ENCODE results near the gene KLC1. TPM values are rescaled to one million over a fixed set of nuclear protein-coding genes. Genes with fewer than 3 reads are reported as not detected.
A peak's percentile ranks its signal among the peaks of the same experiment; 100 is the strongest.

Gene KLC1
- total RNA-seq, 2 experiments from 2014 or later = 94.8 to 101 TPM

DNA sequence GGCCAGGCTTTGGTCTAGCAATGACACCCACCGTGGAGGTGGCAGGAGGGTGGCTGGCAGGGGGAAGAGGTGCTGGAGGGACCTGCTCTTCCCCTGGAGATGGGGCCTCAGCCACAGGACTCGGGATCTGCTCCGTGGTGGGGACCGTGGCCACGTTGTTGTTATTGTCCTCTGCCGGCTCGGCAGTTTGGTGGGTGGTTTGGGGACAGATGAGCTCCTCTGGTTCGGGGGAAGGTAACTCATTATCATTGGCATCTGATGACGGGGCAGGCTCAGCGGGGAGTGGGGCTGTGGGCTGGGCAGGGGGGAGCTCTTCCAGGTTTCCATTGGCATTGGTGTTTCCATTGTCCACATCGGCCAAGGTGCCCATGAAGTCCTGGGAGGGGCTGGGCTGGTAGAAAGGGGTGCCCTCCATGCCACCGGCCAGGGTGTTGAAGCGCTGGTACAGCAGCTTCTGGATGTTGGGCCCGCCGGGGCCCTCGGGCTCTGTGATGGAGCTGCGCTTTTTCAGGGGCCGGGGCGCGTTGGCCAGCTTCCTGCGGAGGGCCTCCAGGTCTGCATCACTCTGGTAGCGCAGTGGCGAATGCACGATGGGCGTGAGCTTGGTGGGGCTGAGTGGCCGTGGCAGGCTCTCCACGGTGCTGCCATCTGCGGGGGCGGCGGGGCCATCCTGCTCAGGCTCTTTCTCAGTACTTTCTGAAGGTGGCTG is 110.9 kb downstream of the KLC1 start:
- no peaks in the 10 kb centered on the region for H3K9me3 Mint-ChIP-seq
- CTCF ChIA-PET = interaction anchor here (1.0 kb wide), 1 partner anchor 170 kb away, joined by 3 read pairs; no protein-coding TSS in a partner anchor
- H3K27ac Mint-ChIP-seq = no peak overlapping the region
- intact Hi-C loops (cut with micrococcal nuclease) = no loop called here
- no peaks in the 10 kb centered on the region for H3K27me3 Mint-ChIP-seq (ENCODE audit: low read depth)
- peaks cover 3% of the 10 kb centered on the region for H3K36me3 Mint-ChIP-seq (ENCODE audit: low read depth)
- no peaks in the 10 kb centered on the region for H3K4me1 Mint-ChIP-seq (ENCODE audit: low read depth)
- DNase-seq = no peak
- no peak overlapping the region for H3K4me3 Mint-ChIP-seq

- Mint-ChIP-seq H3K4me1 (ENCODE audit: low read depth) (no peaks in the 10 kb centered on the region), H3K27me3 (ENCODE audit: low read depth) (no peaks in the 10 kb centered on the region), H3K9me3 (no peaks in the 10 kb centered on the region), H3K27ac (no peak overlapping the region), H3K4me3 (no peak overlapping the region), H3K36me3 (ENCODE audit: low read depth) (peaks cover 3% of the 10 kb centered on the region)
- CTCF ChIA-PET = interaction anchor here (0.5 kb wide), 1 partner anchor 79 kb away, joined by 4 read pairs; no protein-coding TSS in a partner anchor
- intact Hi-C loops (cut with micrococcal nuclease) = no loop called here
- DNase-seq = no peak
Observed at GRCh38 chr14:103740991-103741689, 112.1 kb downstream of the KLC1 start.

DNA sequence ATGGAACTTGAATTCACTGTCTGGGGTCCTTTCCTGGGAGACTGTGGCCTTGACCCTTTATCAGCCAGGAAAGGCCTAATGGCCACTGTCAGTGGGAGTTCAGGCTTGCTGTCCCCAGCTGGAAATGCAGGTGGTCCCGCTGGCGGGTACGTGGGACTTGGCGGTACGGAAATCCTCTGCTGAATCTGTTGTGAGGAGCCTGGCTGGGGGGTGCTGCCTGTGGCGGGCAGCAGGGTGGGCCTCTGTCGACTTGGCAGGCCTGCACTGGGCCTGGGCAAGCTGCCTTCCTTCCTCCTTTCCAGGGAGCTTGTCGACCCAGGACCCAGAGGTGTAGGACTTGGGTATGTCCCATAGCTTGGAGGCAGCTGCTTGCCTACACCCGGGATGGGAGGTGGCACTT is 112.9 kb downstream of the KLC1 start:
- H3K36me3 Mint-ChIP-seq (ENCODE audit: low read depth) = peaks cover 3% of the 10 kb centered on the region
- H3K9me3 Mint-ChIP-seq = no peaks in the 10 kb centered on the region
- no peak overlapping the region for H3K4me3 Mint-ChIP-seq
- H3K27ac Mint-ChIP-seq = no peak overlapping the region
- no peaks in the 10 kb centered on the region for H3K4me1 Mint-ChIP-seq (ENCODE audit: low read depth)
- no peaks in the 10 kb centered on the region for H3K27me3 Mint-ChIP-seq (ENCODE audit: low read depth)
- DNase-seq = no peak
- CTCF ChIA-PET = interaction anchor here (0.5 kb wide), 1 partner anchor 78 kb away, joined by 4 read pairs; no protein-coding TSS in a partner anchor
- intact Hi-C loops (cut with micrococcal nuclease) = no loop called here

GRCh38 chr14:103742499-103743255 is 113.7 kb downstream of the KLC1 start:
- H3K4me1 Mint-ChIP-seq (ENCODE audit: low read depth) = no peaks in the 10 kb centered on the region
- H3K36me3 Mint-ChIP-seq (ENCODE audit: low read depth) = peaks cover 3% of the 10 kb centered on the region
- CTCF ChIA-PET = no interaction called here
- H3K27ac Mint-ChIP-seq = no peak overlapping the region
- H3K9me3 Mint-ChIP-seq = no peaks in the 10 kb centered on the region
- H3K27me3 Mint-ChIP-seq (ENCODE audit: low read depth) = no peaks in the 10 kb centered on the region
- DNase-seq = no peak
- H3K4me3 Mint-ChIP-seq = no peak overlapping the region
- intact Hi-C loops (cut with micrococcal nuclease) = no loop called here

DNA sequence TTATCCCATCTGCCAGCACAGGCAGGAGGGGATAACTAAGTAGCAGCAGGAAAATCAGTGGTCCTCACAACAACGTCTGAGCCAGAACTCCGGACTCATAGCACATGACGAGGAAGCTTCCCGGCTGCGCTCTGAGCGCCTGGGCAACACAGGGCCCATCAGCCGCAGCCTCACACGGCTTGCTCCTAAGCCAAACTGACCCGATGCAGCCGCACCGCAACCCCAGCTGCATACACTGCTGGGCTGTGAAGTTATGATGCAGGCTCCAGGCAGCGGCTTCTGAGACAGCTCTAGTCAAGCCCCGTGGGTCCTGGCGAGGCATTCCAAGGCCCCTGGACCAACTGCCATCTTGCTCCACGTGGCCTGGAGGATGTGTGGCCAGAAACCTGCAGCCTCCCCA is 114.7 kb downstream of the KLC1 start:
- Mint-ChIP-seq H3K4me1 (ENCODE audit: low read depth) (peaks cover 9% of the 10 kb centered on the region), H3K36me3 (ENCODE audit: low read depth) (peaks cover 3% of the 10 kb centered on the region), H3K27me3 (ENCODE audit: low read depth) (no peaks in the 10 kb centered on the region), H3K27ac (no peak overlapping the region), H3K4me3 (no peak overlapping the region), H3K9me3 (no peaks in the 10 kb centered on the region)
- CTCF ChIA-PET = interaction anchor here (1.7 kb wide), 1 partner anchor 65 kb away, joined by 5 read pairs; no protein-coding TSS in a partner anchor
- intact Hi-C loops (cut with micrococcal nuclease) = no loop called here
- DNase-seq = no peak

GRCh38 chr14:103744621-103745395 is 115.8 kb downstream of the KLC1 start:
- DNase-seq = no peak
- Mint-ChIP-seq H3K36me3 (ENCODE audit: low read depth) (peaks cover under 1% of the 10 kb centered on the region), H3K9me3 (no peaks in the 10 kb centered on the region), H3K4me3 (no peak overlapping the region), H3K27me3 (ENCODE audit: low read depth) (no peaks in the 10 kb centered on the region), H3K27ac (no peak overlapping the region), H3K4me1 (ENCODE audit: low read depth) (peaks cover 16% of the 10 kb centered on the region)
- intact Hi-C loops (cut with micrococcal nuclease) = no loop called here
- CTCF ChIA-PET = interaction anchor here (0.7 to 1.7 kb wide), 2 partner anchors 64 to 116 kb away, joined by 3 to 5 read pairs; no protein-coding TSS in a partner anchor

- Mint-ChIP-seq H3K9me3 (no peaks in the 10 kb centered on the region), H3K27ac (no peak overlapping the region), H3K27me3 (ENCODE audit: low read depth) (no peaks in the 10 kb centered on the region), H3K4me3 (no peak overlapping the region), H3K4me1 (ENCODE audit: low read depth) (peaks cover 17% of the 10 kb centered on the region), H3K36me3 (ENCODE audit: low read depth) (no peaks in the 10 kb centered on the region)
- intact Hi-C loops (cut with micrococcal nuclease) = no loop called here
- DNase-seq = no peak
- CTCF ChIA-PET = interaction anchor here (1.7 kb wide), 1 partner anchor 63 kb away, joined by 5 read pairs; no protein-coding TSS in a partner anchor
Observed at GRCh38 chr14:103745424-103745823, 116.4 kb downstream of the KLC1 start.

GRCh38 chr14:103746701-103747100 is 117.7 kb downstream of the KLC1 start:
- intact Hi-C loops (cut with micrococcal nuclease) = no loop called here
- no peak for DNase-seq
- no peaks in the 10 kb centered on the region for H3K27me3 Mint-ChIP-seq (ENCODE audit: low read depth)
- H3K36me3 Mint-ChIP-seq (ENCODE audit: low read depth) = no peaks in the 10 kb centered on the region
- H3K9me3 Mint-ChIP-seq = no peaks in the 10 kb centered on the region
- H3K4me1 Mint-ChIP-seq (ENCODE audit: low read depth) = peaks cover 17% of the 10 kb centered on the region
- no peak overlapping the region for H3K4me3 Mint-ChIP-seq
- CTCF ChIA-PET = interaction anchor here (0.7 kb wide), 1 partner anchor 128 kb away, joined by 9 read pairs; no protein-coding TSS in a partner anchor
- H3K27ac Mint-ChIP-seq = no peak overlapping the region

GRCh38 chr14:103748534-103748857 is 119.5 kb downstream of the KLC1 start:
- peak overlapping the region; percentile 53 for H3K27ac Mint-ChIP-seq
- H3K36me3 Mint-ChIP-seq (ENCODE audit: low read depth) = no peaks in the 10 kb centered on the region
- H3K27me3 Mint-ChIP-seq (ENCODE audit: low read depth) = no peaks in the 10 kb centered on the region
- intact Hi-C loops (cut with micrococcal nuclease) = no loop called here
- H3K9me3 Mint-ChIP-seq = no peaks in the 10 kb centered on the region
- CTCF ChIA-PET = no interaction called here
- peak overlapping the region; percentile 24 for H3K4me3 Mint-ChIP-seq
- H3K4me1 Mint-ChIP-seq (ENCODE audit: low read depth) = peaks cover 17% of the 10 kb centered on the region
- DNase-seq = peak; percentile 80

- Mint-ChIP-seq H3K27ac (no peak overlapping the region), H3K27me3 (ENCODE audit: low read depth) (no peaks in the 10 kb centered on the region), H3K4me3 (no peak overlapping the region), H3K9me3 (no peaks in the 10 kb centered on the region), H3K36me3 (ENCODE audit: low read depth) (no peaks in the 10 kb centered on the region), H3K4me1 (ENCODE audit: low read depth) (peaks cover 17% of the 10 kb centered on the region)
- DNase-seq = no peak
- CTCF ChIA-PET = no interaction called here
- intact Hi-C loops (cut with micrococcal nuclease) = no loop called here
Observed at GRCh38 chr14:103749452-103749851, 120.4 kb downstream of the KLC1 start.

GRCh38 chr14:103749860-103750259 is 120.8 kb downstream of the KLC1 start:
- H3K4me1 Mint-ChIP-seq (ENCODE audit: low read depth) = peaks cover 17% of the 10 kb centered on the region
- intact Hi-C loops (cut with micrococcal nuclease) = no loop called here
- no peaks in the 10 kb centered on the region for H3K27me3 Mint-ChIP-seq (ENCODE audit: low read depth)
- no peaks in the 10 kb centered on the region for H3K36me3 Mint-ChIP-seq (ENCODE audit: low read depth)
- no peaks in the 10 kb centered on the region for H3K9me3 Mint-ChIP-seq
- no peak overlapping the region for H3K27ac Mint-ChIP-seq
- no peak overlapping the region for H3K4me3 Mint-ChIP-seq
- CTCF ChIA-PET = no interaction called here
- no peak for DNase-seq

All from activated naive CD4-positive, alpha-beta T cell treated with anti-CD3 and anti-CD28 coated beads for 36 hours (primary cell).